ENCODE data around the gene CPA3.

DNA sequence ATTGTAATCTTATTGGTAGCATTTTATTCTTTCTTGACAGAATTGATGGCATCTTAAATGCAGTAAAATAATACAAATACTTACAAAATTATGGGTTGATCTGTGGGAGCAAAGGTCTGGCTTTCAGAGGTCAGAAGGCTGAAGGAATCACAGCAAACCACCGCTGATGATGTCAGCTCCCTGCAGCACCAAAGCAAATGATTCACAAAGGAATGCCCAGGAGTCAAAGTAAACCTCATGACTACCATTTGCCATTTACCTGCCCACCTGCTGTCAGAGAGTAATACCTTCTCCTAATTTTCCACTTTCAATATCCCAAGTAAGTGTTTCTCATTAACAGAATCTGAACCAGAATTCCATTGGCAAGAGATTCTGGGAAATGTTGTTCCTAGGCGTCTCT, 46.1 kb downstream of the CPA3 start:
- TF ChIP-seq, protein P1, sequence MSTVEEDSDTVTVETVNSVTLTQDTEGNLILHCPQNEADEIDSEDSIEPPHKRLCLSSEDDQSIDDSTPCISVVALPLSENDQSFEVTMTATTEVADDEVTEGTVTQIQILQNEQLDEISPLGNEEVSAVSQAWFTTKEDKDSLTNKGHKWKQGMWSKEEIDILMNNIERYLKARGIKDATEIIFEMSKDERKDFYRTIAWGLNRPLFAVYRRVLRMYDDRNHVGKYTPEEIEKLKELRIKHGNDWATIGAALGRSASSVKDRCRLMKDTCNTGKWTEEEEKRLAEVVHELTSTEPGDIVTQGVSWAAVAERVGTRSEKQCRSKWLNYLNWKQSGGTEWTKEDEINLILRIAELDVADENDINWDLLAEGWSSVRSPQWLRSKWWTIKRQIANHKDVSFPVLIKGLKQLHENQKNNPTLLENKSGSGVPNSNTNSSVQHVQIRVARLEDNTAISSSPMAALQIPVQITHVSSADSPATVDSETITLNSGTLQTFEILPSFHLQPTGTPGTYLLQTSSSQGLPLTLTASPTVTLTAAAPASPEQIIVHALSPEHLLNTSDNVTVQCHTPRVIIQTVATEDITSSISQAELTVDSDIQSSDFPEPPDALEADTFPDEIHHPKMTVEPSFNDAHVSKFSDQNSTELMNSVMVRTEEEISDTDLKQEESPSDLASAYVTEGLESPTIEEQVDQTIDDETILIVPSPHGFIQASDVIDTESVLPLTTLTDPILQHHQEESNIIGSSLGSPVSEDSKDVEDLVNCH (CRISPR knock-in tag; IDR thresholded peaks at IDR 0.05), result no peak
- TF ChIP-seq, protein P2, sequence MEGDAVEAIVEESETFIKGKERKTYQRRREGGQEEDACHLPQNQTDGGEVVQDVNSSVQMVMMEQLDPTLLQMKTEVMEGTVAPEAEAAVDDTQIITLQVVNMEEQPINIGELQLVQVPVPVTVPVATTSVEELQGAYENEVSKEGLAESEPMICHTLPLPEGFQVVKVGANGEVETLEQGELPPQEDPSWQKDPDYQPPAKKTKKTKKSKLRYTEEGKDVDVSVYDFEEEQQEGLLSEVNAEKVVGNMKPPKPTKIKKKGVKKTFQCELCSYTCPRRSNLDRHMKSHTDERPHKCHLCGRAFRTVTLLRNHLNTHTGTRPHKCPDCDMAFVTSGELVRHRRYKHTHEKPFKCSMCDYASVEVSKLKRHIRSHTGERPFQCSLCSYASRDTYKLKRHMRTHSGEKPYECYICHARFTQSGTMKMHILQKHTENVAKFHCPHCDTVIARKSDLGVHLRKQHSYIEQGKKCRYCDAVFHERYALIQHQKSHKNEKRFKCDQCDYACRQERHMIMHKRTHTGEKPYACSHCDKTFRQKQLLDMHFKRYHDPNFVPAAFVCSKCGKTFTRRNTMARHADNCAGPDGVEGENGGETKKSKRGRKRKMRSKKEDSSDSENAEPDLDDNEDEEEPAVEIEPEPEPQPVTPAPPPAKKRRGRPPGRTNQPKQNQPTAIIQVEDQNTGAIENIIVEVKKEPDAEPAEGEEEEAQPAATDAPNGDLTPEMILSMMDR (CRISPR knock-in tag; IDR thresholded peaks at IDR 0.05), result no peak
- TF ChIP-seq TAF15 (IDR thresholded peaks at IDR 0.05; ENCODE audit: low read depth, low read length, poor library complexity, severe bottlenecking) (no peak), SMC3 (IDR thresholded peaks at IDR 0.05; ENCODE audit: low read length) (no peak), EZH2 (conservative IDR thresholded peaks at IDR 0.05; ENCODE audit: low read depth, low read length) (no peak), KAT2B (IDR thresholded peaks at IDR 0.05; ENCODE audit: borderline replicate concordance, low read depth, low read length) (no peak), POLR2A (IDR thresholded peaks at IDR 0.05; ENCODE audit: insufficient read depth in 1 of 2, low read depth in 2 of 2, low read length in 2 of 2) (no peak), TCF7 (IDR thresholded peaks at IDR 0.05; ENCODE audit: low read depth) (no peak)
- TF ChIP-seq, protein P3, sequence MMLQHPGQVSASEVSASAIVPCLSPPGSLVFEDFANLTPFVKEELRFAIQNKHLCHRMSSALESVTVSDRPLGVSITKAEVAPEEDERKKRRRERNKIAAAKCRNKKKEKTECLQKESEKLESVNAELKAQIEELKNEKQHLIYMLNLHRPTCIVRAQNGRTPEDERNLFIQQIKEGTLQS (CRISPR knock-in tag; IDR thresholded peaks at IDR 0.05), result no peak
- TF ChIP-seq, protein P4, sequence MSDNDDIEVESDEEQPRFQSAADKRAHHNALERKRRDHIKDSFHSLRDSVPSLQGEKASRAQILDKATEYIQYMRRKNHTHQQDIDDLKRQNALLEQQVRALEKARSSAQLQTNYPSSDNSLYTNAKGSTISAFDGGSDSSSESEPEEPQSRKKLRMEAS (IDR thresholded peaks at IDR 0.05), result no peak

All from HepG2 (cell line).